HG02943 (cell line): Measurements from ENCODE around the gene GRHL3.
"Not testable (repeated sequence)": the region's sequence is repeated elsewhere in the genome, so short reads cannot be mapped to it uniquely, and the experiment has no call there.

Experiments
- ATAC-seq: cut with Tn5 transposase; IDR thresholded peaks from one replicate; pipeline ENCODE4 v1.9.1; 2021; ENCODE audit warnings: mild to moderate bottlenecking, low read depth, moderate library complexity; ENCODE audit not compliant: unreplicated experiment

GRHL3 gene

GRCh38 chr1:24319312-24319863 is at the start of gene GRHL3:
Gene GRHL3 (plus strand): TSS chr1:24319357. CDS start chr1:24319552, 195 bp downstream.
- no peak for ATAC-seq

GRCh38 chr1:24274203-24275103 is 44.7 kb upstream of the GRHL3 start:
- ATAC-seq: not testable (repeated sequence)

GRCh38 chr1:24275104-24275410 is 44.1 kb upstream of the GRHL3 start:
- no peak for ATAC-seq

- no peak for ATAC-seq
Measured at GRCh38 chr1:24275510-24275909, 43.6 kb upstream of the GRHL3 start.

GRCh38 chr1:24276791-24277190 is 42.4 kb upstream of the GRHL3 start:
- no peak for ATAC-seq

- ATAC-seq: no peak
Measured at GRCh38 chr1:24277420-24278169, 41.6 kb upstream of the GRHL3 start.

GRCh38 chr1:24278726-24279125 is 40.4 kb upstream of the GRHL3 start:
- ATAC-seq: no peak

GRCh38 chr1:24279590-24280232 is 39.4 kb upstream of the GRHL3 start:
- no peak for ATAC-seq

GRCh38 chr1:24281591-24281990 is 37.6 kb upstream of the GRHL3 start:
- no peak for ATAC-seq

- ATAC-seq: no peak
Measured at GRCh38 chr1:24282491-24282890, 36.7 kb upstream of the GRHL3 start.

GRCh38 chr1:24283326-24284155 is 35.6 kb upstream of the GRHL3 start:
- ATAC-seq: no peak

- ATAC-seq: no peak
Measured at GRCh38 chr1:24284156-24284471, 35.0 kb upstream of the GRHL3 start.

GRCh38 chr1:24285231-24285630 is 33.9 kb upstream of the GRHL3 start:
- no peak for ATAC-seq

GRCh38 chr1:24286246-24287010 is 32.7 kb upstream of the GRHL3 start:
- ATAC-seq: no peak

- not testable (repeated sequence) for ATAC-seq
Measured at GRCh38 chr1:24287779-24288178, 31.4 kb upstream of the GRHL3 start.

GRCh38 chr1:24288479-24288878 is 30.7 kb upstream of the GRHL3 start:
- no peak for ATAC-seq

GRCh38 chr1:24289937-24290595 is 29.1 kb upstream of the GRHL3 start:
- no peak for ATAC-seq

GRCh38 chr1:24290933-24291487 is 28.1 kb upstream of the GRHL3 start:
- ATAC-seq: no peak

GRCh38 chr1:24292103-24292502 is 27.1 kb upstream of the GRHL3 start:
- ATAC-seq: no peak
